OCI-LY1 (cell line): Measurements from ENCODE around the gene ADAMTS9.

ENCODE experiments used
- CTCF ChIP-seq: fragments of 200-600 bp; sonication (generic), shearing (Covaris generic); IDR thresholded peaks from 2 replicates; pipeline ENCODE4 v1.5.1; 2017; ENCODE audit warnings: mild to moderate bottlenecking, antibody characterized with exemption, low read length, moderate library complexity, mixed read lengths
- EZH2 ChIP-seq: fragments of 200-600 bp; sonication (generic), shearing (Covaris generic); IDR thresholded peaks from 2 replicates; pipeline ENCODE4 v1.8.0; 2017; ENCODE audit warnings: borderline replicate concordance, mixed run types, mild to moderate bottlenecking, antibody characterized with exemption, low read length, moderate library complexity, mixed read lengths

DNA sequence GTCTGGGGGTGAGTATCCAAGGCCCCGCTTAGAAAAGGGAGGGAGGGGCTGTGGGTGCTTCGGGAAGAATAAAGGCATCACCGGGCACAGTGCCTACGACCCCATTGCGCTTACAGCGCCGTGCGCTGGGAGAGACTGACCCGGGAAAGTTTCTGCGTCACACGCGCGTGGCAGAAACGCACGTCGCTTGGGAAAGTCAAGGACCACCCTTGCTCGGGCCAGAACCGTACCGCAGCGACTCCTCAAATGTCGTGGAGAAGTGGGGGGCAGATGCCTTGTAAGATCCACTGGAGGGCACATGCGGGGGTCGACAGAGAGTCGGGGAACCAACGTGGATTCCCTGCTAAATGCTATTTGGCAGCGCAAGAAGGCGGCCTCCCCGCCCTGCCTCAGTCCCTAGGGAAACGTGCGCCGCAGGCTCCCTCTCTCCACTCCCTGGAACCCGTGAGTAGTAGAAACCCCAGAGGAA, 2.4 kb downstream of the ADAMTS9 start:
- TF ChIP-seq CTCF (no peak), EZH2 (no peak)
